ENCODE measurements around the gene RTEL1. TPM values are rescaled to one million over a fixed set of nuclear protein-coding genes. Genes with fewer than 3 reads are reported as not detected.
A peak's percentile ranks its signal among the peaks of the same experiment; 100 is the strongest.

RTEL1 gene
- polyA plus RNA-seq, 3 donors: 1.0 to 15.5 (median 4.8) TPM

DNA sequence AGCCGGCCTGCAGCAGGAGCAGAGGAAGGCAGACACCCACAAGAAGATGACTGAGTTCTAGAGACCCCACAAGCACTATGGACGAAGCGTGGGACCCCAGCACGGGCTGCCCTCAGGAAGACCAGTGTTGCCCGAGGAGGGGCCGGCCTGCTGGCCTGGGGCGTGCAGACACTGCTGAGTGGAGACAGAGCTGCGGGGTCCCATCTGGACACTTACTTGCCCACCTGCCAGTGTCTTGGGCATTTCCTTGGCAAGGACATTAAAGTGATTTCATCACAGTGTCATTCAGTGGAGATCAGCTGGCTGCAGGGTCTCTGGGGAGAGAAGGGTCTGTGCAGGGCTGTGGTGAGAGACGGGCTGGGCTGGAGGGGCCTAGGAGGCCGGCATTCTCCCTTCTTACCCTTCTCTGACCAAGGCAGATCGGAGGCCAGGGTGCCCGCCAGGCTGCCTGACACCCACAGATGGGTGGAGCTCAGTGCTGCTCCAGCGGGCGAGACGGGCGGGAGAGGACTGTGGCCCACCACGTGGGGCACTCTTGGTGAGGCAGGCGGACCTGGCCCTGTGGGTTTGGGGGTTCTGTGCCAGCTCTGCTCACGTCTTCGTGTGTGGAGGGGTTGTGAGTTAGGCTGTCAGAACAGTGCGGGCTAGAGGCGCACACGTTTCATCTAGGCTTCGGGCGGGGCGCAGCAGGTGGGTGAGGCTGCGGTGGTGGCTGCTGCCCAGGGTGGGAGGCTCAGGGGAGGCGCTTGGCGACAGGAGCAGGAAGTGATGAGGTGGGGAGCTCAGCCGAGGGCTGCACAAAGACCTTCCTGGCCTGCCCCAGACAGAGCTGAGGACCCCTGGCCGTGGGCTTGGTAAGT, 78.0 kb downstream of the RTEL1 start, which contains the start of gene LIME1:
Gene LIME1, plus strand, starts transcription at position 806 of the 860 bp plus-strand sequence. CDS start 886 bp downstream, outside the sequence.
- Histone ChIP-seq H3K4me2 (replicated peaks; ENCODE audit: extremely low read depth, low read length, poor library complexity, severe bottlenecking) (peak within 1 kb of the TSS; percentile 91), H3K9ac (ENCODE audit: insufficient read depth, low read length, poor library complexity, severe bottlenecking) (no peak within 1 kb of the TSS), H3K4me3 (replicated peaks in 1 of 3; ENCODE audit: low read depth in 2 of 3, low read length in 3 of 3) (no peak within 1 kb of the TSS), H3K36me3 (replicated peaks in 1 of 2; ENCODE audit: control insufficient read depth in 1 of 2, insufficient read depth in 2 of 2, low read length in 2 of 2) (peaks cover 31 to 52% of the 10 kb centered on the region in 2 donors), H3K27me3 (ENCODE audit: control insufficient read depth in 2 of 2, insufficient read depth in 2 of 2, low read length in 2 of 2) (peaks cover 8 to 26% of the 10 kb centered on the region in 2 donors), H3K9me3 (replicated peaks in 1 of 2; ENCODE audit: control insufficient read depth in 1 of 2, insufficient read depth in 1 of 2, low read length in 2 of 2) (no peaks in the 10 kb centered on the region), H3K4me1 (ENCODE audit: control insufficient read depth in 1 of 2, insufficient read depth in 2 of 2, low read length in 2 of 2) (peaks cover 30 to 40% of the 10 kb centered on the region in 2 donors), H3K79me2 (ENCODE audit: insufficient read depth, low read length) (peaks cover 11% of the 10 kb centered on the region), H2AFZ (ENCODE audit: insufficient read depth, low read depth, low read length, poor library complexity, severe bottlenecking) (no peak within 1 kb of the TSS), H4K20me1 (ENCODE audit: insufficient read depth, low read length) (peaks cover 78% of the 10 kb centered on the region), H3K27ac (ENCODE audit: low read depth in 1 of 2, low read length in 2 of 2) (no peak within 1 kb of the TSS)
- 48% methylated on average over 30 of the region's 31 CpGs for WGBS (ENCODE audit: insufficient coverage)
- H3K27ac Mint-ChIP-seq: no peak within 1 kb of the TSS
- peaks cover 0 to 4% (median 0%) of the 10 kb centered on the region in 7 donors for H3K9me3 Mint-ChIP-seq
- no peak for DNase-seq
- peaks cover 20% of the 10 kb centered on the region for H3K4me1 Mint-ChIP-seq
- TF ChIP-seq, protein P1, sequence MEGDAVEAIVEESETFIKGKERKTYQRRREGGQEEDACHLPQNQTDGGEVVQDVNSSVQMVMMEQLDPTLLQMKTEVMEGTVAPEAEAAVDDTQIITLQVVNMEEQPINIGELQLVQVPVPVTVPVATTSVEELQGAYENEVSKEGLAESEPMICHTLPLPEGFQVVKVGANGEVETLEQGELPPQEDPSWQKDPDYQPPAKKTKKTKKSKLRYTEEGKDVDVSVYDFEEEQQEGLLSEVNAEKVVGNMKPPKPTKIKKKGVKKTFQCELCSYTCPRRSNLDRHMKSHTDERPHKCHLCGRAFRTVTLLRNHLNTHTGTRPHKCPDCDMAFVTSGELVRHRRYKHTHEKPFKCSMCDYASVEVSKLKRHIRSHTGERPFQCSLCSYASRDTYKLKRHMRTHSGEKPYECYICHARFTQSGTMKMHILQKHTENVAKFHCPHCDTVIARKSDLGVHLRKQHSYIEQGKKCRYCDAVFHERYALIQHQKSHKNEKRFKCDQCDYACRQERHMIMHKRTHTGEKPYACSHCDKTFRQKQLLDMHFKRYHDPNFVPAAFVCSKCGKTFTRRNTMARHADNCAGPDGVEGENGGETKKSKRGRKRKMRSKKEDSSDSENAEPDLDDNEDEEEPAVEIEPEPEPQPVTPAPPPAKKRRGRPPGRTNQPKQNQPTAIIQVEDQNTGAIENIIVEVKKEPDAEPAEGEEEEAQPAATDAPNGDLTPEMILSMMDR (IDR thresholded peaks at IDR 0.05): no peak
- intact Hi-C loops (cut with micrococcal nuclease): loop anchor here (5.0 kb wide), 2 partner anchors 94 to 164 kb away; partner anchors contain the start of gene HELZ2 (in 1 of the 2)
- peaks cover 0 to 30% of the 10 kb centered on the region in 2 donors for H3K36me3 Mint-ChIP-seq
- peaks cover 17 to 37% (median 25%) of the 10 kb centered on the region in 3 donors for H3K27me3 Mint-ChIP-seq (ENCODE audit: low read depth in 3 of 3)
- peak within 1 kb of the TSS; percentile 34 to 63 for H3K4me3 Mint-ChIP-seq

DNA sequence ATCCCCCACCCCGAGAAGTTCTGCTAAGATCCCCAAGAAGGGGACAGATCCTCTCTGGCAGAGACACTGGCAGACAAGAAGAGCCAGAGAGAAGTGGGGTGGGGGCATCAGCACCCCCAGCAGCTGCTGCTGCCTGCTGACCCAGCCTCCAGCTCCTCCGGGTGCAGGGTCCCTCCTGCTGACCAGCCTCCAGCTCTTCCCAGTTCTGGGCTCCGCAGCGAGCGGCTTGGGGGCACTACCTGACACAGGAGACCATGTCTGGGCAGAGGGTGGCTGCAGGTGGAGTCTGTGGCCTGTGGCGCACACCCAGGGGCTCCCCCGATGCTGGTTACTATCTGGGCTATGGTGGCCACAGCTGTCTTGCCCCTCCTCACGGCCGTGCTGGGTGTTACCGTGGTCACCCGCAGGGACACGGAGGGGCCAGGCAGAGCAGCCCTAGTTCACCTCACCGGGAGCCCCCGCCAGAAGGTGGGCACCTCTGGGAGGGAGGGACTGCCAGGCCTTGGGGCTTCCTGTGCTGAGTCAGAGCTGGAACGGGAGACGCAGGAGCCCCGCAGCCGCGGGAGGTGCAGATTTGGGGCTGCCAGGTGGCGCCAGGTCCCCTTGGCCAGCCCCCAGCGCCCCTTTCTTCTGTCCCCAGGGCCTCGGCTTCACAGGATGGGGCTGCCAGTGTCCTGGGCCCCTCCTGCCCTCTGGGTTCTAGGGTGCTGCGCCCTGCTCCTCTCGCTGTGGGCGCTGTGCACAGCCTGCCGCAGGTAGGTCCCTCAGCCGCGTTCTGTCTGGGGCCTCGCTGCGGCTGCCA, 79.0 kb downstream of the RTEL1 start:
- intact Hi-C loops (cut with micrococcal nuclease): loop anchor here (5.0 kb wide), 2 partner anchors 95 to 165 kb away; partner anchors contain the start of gene HELZ2 (in 1 of the 2)
- peak overlapping the region; percentile 34 to 63 for H3K4me3 Mint-ChIP-seq
- Histone ChIP-seq H3K79me2 (ENCODE audit: insufficient read depth, low read length) (peaks cover 9% of the 10 kb centered on the region), H3K4me1 (ENCODE audit: control insufficient read depth in 1 of 2, insufficient read depth in 2 of 2, low read length in 2 of 2) (peaks cover 35 to 47% of the 10 kb centered on the region in 2 donors), H2AFZ (ENCODE audit: insufficient read depth, low read depth, low read length, poor library complexity, severe bottlenecking) (no peak overlapping the region), H3K9me3 (replicated peaks in 1 of 2; ENCODE audit: control insufficient read depth in 1 of 2, insufficient read depth in 1 of 2, low read length in 2 of 2) (no peaks in the 10 kb centered on the region), H3K27me3 (ENCODE audit: control insufficient read depth in 2 of 2, insufficient read depth in 2 of 2, low read length in 2 of 2) (peaks cover 8 to 26% of the 10 kb centered on the region in 2 donors), H3K27ac (ENCODE audit: low read depth in 1 of 2, low read length in 2 of 2) (no peak overlapping the region), H3K4me2 (replicated peaks; ENCODE audit: extremely low read depth, low read length, poor library complexity, severe bottlenecking) (peak overlapping the region; percentile 91), H3K36me3 (replicated peaks in 1 of 2; ENCODE audit: control insufficient read depth in 1 of 2, insufficient read depth in 2 of 2, low read length in 2 of 2) (peaks cover 31 to 42% of the 10 kb centered on the region in 2 donors), H4K20me1 (ENCODE audit: insufficient read depth, low read length) (peaks cover 72% of the 10 kb centered on the region), H3K9ac (ENCODE audit: insufficient read depth, low read length, poor library complexity, severe bottlenecking) (no peak overlapping the region), H3K4me3 (replicated peaks in 1 of 3; ENCODE audit: low read depth in 2 of 3, low read length in 3 of 3) (no peak overlapping the region)
- peaks cover 0 to 4% (median 0%) of the 10 kb centered on the region in 7 donors for H3K9me3 Mint-ChIP-seq
- TF ChIP-seq, protein P1 (IDR thresholded peaks at IDR 0.05): no peak
- WGBS (ENCODE audit: insufficient coverage): 20% methylated on average over 30 of the region's 30 CpGs
- H3K36me3 Mint-ChIP-seq: peaks cover 0 to 30% of the 10 kb centered on the region in 2 donors
- peaks cover 17 to 37% (median 25%) of the 10 kb centered on the region in 3 donors for H3K27me3 Mint-ChIP-seq (ENCODE audit: low read depth in 3 of 3)
- peaks cover 21% of the 10 kb centered on the region for H3K4me1 Mint-ChIP-seq
- H3K27ac Mint-ChIP-seq: no peak overlapping the region
- no peak for DNase-seq
